Lung (tissue), 12 donors: ENCODE results near the gene KLHL7. TPM values are rescaled to one million over a fixed set of nuclear protein-coding genes. Genes with fewer than 3 reads are reported as not detected.

Experiments
- ATAC-seq: fragments of 200-7000 bp; cut with Tn5 transposase; one replicate; pipeline ENCODE4 v1.9.1; 2020; ENCODE audit warnings: moderate number of reproducible peaks; ENCODE audit not compliant: insufficient read depth, low FRiP score
- DNase-seq, 3 donors: peaks; one replicate each; pipeline ENCODE4 v3.0.0-alpha.2; 2013 to 2017
- H3K27ac ChIP-seq, 2 donors: one replicate each; pipeline ENCODE4 v1.5.1; 2013; ENCODE audit warnings: mild to moderate bottlenecking in 2 of 2, moderate library complexity in 2 of 2, control low read depth in 1 of 2, inconsistent platforms in 1 of 2, low read depth in 1 of 2, low read length in 1 of 2
- H3K27me3 ChIP-seq, 3 donors: one replicate each; pipeline ENCODE4 v1.5.1; 2013; ENCODE audit warnings: low read length in 2 of 3; ENCODE audit not compliant: control insufficient read depth in 3 of 3, insufficient read depth in 3 of 3
- H3K36me3 ChIP-seq, 4 donors: one replicate each; pipeline ENCODE4 v1.5.1; 2013; ENCODE audit warnings: low read length in 4 of 4, mild to moderate bottlenecking in 1 of 4, moderate library complexity in 1 of 4; ENCODE audit not compliant: control insufficient read depth in 4 of 4, insufficient read depth in 4 of 4
- H3K4me1 ChIP-seq, 5 donors: one replicate each; pipeline ENCODE4 v1.5.1; 2013; ENCODE audit warnings: low read length in 5 of 5, mild to moderate bottlenecking in 2 of 5, moderate library complexity in 1 of 5; ENCODE audit not compliant: control insufficient read depth in 5 of 5, insufficient read depth in 5 of 5
- H3K4me3 ChIP-seq: one replicate; pipeline ENCODE4 v1.5.1; 2013; ENCODE audit warnings: mild to moderate bottlenecking, control low read depth, moderate library complexity
- H3K9ac ChIP-seq, 2 donors: one replicate each; pipeline ENCODE4 v1.5.1; 2013; ENCODE audit warnings: low read length in 2 of 2, control low read depth in 1 of 2; ENCODE audit not compliant: insufficient read depth in 1 of 2
- H3K9me3 ChIP-seq, 4 donors: one replicate each; pipeline ENCODE4 v1.5.1; 2013; ENCODE audit warnings: low read length in 3 of 4, mild to moderate bottlenecking in 1 of 4, moderate library complexity in 1 of 4; ENCODE audit not compliant: control insufficient read depth in 4 of 4, insufficient read depth in 3 of 4
- WGBS, 2 donors: extraction: QIAGEN DNeasy Blood & Tissue Kit; methylation state at CpG; one replicate each; pipeline ENCODE4 v1.1.7; 2013; 5-methylcytosine and 5-hydroxymethylcytosine counted together
- polyA plus RNA-seq, 2 donors: library from polyadenylated mRNA; stranded (reverse); fragments of 200-250 nt; gene quantifications; one replicate each; pipeline ENCODE4 v1.2.1, GENCODE V29; 2013
- total RNA-seq, 2 donors: library from RNA; depleted of rRNA in 1 of 2; stranded (reverse); fragments of >200 nt in 1 of 2; gene quantifications; one replicate each; pipeline ENCODE4 v1.2.1, GENCODE V29; 2014 to 2021
- TF ChIP-seq, protein P1 (sequence below): IDR thresholded peaks from 2 replicates; pipeline ENCODE4 v1.5.1; 2012; ENCODE audit warnings: mild to moderate bottlenecking; ENCODE audit errors: control extremely low read depth, extremely low read depth
- donor health status: control.
- donor health status: control.
- donor health status: Bipolar disorder and iron deficiency.
- donor health status: healthy.
- donor health status: DM: yes; HTN: yes; CAD: no.

The KLHL7 gene
- total and polyA plus RNA-seq, 4 donors, result 11.5 to 38.1 (median 17.6) TPM

DNA sequence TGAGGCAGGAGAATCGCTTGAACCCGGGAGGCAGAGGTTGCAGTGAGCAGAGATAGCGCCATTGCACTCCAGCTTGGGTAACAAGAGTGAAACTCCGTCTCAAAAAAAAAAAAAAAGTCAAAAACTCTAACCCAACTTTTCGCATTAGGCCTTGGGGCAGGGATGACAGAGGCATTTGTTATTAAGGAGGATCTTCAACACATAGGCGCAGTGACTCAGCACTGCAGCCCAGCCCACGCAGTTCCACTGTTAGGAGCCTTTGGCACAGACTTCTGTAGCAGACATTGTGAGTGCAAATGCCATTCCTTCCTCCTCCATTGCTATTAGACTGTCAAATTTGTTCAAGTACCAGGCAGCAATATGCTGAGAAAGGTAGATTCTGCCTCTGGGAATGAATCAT is 43.1 kb upstream of the KLHL7 start:
- Histone ChIP-seq H3K27me3 (no peaks in the 10 kb centered on the region), H3K27ac (no peak overlapping the region), H3K9me3 (no peaks in the 10 kb centered on the region), H3K4me3 (no peak overlapping the region), H3K4me1 (peaks cover 0 to 18% (median 0%) of the 10 kb centered on the region in 5 donors), H3K9ac (no peak overlapping the region), H3K36me3 (no peaks in the 10 kb centered on the region)
- TF ChIP-seq, protein P1, sequence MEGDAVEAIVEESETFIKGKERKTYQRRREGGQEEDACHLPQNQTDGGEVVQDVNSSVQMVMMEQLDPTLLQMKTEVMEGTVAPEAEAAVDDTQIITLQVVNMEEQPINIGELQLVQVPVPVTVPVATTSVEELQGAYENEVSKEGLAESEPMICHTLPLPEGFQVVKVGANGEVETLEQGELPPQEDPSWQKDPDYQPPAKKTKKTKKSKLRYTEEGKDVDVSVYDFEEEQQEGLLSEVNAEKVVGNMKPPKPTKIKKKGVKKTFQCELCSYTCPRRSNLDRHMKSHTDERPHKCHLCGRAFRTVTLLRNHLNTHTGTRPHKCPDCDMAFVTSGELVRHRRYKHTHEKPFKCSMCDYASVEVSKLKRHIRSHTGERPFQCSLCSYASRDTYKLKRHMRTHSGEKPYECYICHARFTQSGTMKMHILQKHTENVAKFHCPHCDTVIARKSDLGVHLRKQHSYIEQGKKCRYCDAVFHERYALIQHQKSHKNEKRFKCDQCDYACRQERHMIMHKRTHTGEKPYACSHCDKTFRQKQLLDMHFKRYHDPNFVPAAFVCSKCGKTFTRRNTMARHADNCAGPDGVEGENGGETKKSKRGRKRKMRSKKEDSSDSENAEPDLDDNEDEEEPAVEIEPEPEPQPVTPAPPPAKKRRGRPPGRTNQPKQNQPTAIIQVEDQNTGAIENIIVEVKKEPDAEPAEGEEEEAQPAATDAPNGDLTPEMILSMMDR, result no peak
- DNase-seq (no peak), ATAC-seq (no peak)
- WGBS, 2 donors, result 88 to 92% methylated on average over 7 of the region's 7 CpGs

DNA sequence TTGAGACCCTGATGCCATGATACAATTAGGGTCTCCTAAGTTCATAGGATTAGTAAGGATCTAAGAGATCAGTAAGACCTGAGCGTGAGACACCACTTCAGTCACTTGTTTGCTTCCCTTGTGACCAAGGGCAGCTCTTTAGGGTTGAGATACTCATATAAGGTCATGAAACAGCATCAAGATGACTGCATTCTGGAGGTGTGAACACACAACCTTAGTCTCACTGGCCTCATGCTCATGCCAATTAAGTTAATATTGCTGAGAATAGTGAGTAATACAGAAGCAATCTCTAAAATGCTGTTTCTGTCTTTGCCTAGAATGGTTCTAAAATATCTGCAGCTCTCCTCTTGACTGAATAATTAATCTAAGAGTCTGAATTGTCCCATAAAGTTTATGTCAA is 39.6 kb upstream of the KLHL7 start:
- H3K4me1 ChIP-seq, result peaks cover 0 to 10% (median 0%) of the 10 kb centered on the region in 5 donors
- no peak overlapping the region for H3K27ac ChIP-seq
- H3K4me3 ChIP-seq, result no peak overlapping the region
- H3K9ac ChIP-seq, result no peak overlapping the region
- H3K9me3 ChIP-seq, result no peaks in the 10 kb centered on the region
- TF ChIP-seq, protein P1, result no peak
- 85 to 90% methylated on average over 1 of the region's 1 CpG for WGBS, 2 donors
- ATAC-seq, result no peak
- no peak for DNase-seq
- no peaks in the 10 kb centered on the region for H3K27me3 ChIP-seq
- no peaks in the 10 kb centered on the region for H3K36me3 ChIP-seq

DNA sequence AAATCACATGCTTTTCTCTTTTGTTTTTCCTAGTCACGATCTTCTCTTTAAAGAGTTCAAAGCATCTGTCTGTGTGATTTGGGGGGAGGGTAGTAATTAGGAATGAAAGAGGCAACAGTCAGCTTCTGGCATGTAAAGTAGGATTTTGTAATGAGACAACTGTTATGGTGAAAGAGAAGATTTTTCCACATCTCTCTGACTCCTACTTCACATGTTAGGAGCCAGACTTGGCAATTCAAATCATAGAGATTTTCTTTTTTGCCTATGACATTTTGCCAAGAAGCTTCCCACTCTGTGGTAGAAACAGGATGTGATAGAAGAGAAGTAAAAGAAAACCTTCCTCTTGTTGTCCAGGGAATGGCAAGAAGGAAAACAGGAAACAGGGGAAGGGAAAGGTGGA is 38.3 kb upstream of the KLHL7 start:
- Histone ChIP-seq H3K4me1 (peaks cover 0 to 10% (median 0%) of the 10 kb centered on the region in 5 donors), H3K27me3 (no peaks in the 10 kb centered on the region), H3K27ac (peak overlapping the region in 1 of 2 donors; percentile 33), H3K9ac (no peak overlapping the region), H3K36me3 (no peaks in the 10 kb centered on the region), H3K4me3 (no peak overlapping the region), H3K9me3 (no peaks in the 10 kb centered on the region)
- TF ChIP-seq, protein P1, result no peak
- ATAC-seq (peak; percentile 64), DNase-seq (peak in 2 of 3 donors; percentile 80 to 86)
- 69 to 74% methylated on average over 1 of the region's 1 CpG for WGBS, 2 donors

DNA sequence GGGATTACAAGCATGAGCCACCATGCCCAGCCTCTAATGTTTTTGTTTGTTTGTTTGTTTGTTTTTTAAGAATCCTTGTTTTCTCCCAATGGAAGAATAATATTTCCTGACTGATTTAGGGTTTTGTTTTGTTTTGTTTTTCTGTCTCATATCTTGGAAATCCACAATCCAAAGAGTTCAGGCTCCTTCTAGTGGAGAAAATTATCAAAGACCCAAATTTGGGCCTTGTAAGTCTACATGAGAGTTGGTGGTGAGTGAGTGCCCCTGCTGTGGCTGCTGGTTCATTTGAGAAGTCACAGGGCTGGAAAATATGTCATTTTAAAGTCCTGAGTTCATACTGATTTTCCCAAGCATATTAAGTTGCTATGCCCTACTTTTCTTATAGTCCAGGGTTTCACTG is 33.5 kb upstream of the KLHL7 start:
- no peaks in the 10 kb centered on the region for H3K27me3 ChIP-seq
- H3K4me3 ChIP-seq, result no peak overlapping the region
- peaks cover 2 to 16% (median 9%) of the 10 kb centered on the region in 5 donors for H3K4me1 ChIP-seq
- TF ChIP-seq, protein P1, result no peak
- ATAC-seq, result no peak
- no peaks in the 10 kb centered on the region for H3K9me3 ChIP-seq
- DNase-seq, result peak in 2 of 3 donors; percentile 71 to 73
- no peak overlapping the region for H3K9ac ChIP-seq
- no peaks in the 10 kb centered on the region for H3K36me3 ChIP-seq
- H3K27ac ChIP-seq, result no peak overlapping the region
